K562 (cell line): Measurements from ENCODE around the gene COL4A6. TPM values are rescaled to one million over a fixed set of nuclear protein-coding genes. Genes with fewer than 3 reads are reported as not detected.

Experiments used
- ATAC-seq: fragments of 200-7000 bp; cut with Tn5 transposase; 3 replicates; pipeline ENCODE4 v1.9.1; 2020; ENCODE audit warnings: moderate library complexity
- BruUV-seq: library from RNA; stranded (reverse); fragments of 400-500 nt; replicated peaks from 2 replicates; lab custom pipeline; 2021; lab: Mats Ljungman, UMichigan
- CTCF ChIA-PET: fragments of 300-600 bp; formaldehyde crosslinking; extraction: SDS; loops from one replicate; lab custom pipeline; 2021; ENCODE audit warnings: low intra/inter-chr PET ratio; lab: Yijun Ruan, JAX
- POLR2A ChIA-PET: fragments of 300-600, 350-650 bp; sonication (Branson Sonifier 250); formaldehyde crosslinking; extraction: SDS; loops from one replicate; lab custom pipeline; 2021; ENCODE audit warnings: antibody characterized with exemption, inconsistent platforms; lab: Yijun Ruan, JAX
- DNase-seq, 4 experiments: peaks; one replicate each; pipeline versions ENCODE4 v3.0.0 to v3.0.0-alpha.2; 2011 to 2018; ENCODE audit warnings: low spot score in 3 of 4, mixed read lengths in 3 of 4; ENCODE audit errors: extremely low read depth in 1 of 4
- FAIRE-seq: peaks from 2 replicates; lab custom pipeline; 2011; peaks lifted over from hg19 to GRCh38; lab: Jason Lieb, UNC
- H2AFZ ChIP-seq: 2 replicates; pipeline ENCODE4 v1.6.0; 2011; ENCODE audit warnings: low read depth, low read length, control low read depth, inconsistent platforms
- H3K27ac ChIP-seq: fragments of 200-600 bp; 3 replicates; pipeline ENCODE4 v1.8.0; 2011; ENCODE audit warnings: low read depth, mild to moderate bottlenecking, control low read depth, inconsistent platforms, low read length, moderate library complexity, mixed read lengths; ENCODE audit errors: extremely low read depth
- H3K27me3 ChIP-seq, 2 experiments: fragments of 300-600 bp in 1 of 2; 2 replicates in 1 of 2; 3 replicates in 1 of 2; pipeline versions ENCODE4 v1.6.0 to v1.8.0; 2011; ENCODE audit warnings: inconsistent platforms in 2 of 2, low read length in 2 of 2, mild to moderate bottlenecking in 1 of 2, mixed read lengths in 1 of 2, moderate library complexity in 1 of 2; ENCODE audit not compliant: control insufficient read depth in 2 of 2, insufficient read depth in 2 of 2
- H3K36me3 ChIP-seq: fragments of 300-600 bp; 3 replicates; pipeline ENCODE4 v1.8.0; 2011; ENCODE audit warnings: mild to moderate bottlenecking, low read length, inconsistent platforms; ENCODE audit not compliant: control insufficient read depth, insufficient read depth
- H3K4me1 ChIP-seq, 2 experiments: fragments of 200-600 bp in 1 of 2; replicated peaks in 1 of 2; 2 replicates in 1 of 2; 3 replicates in 1 of 2; pipeline versions ENCODE4 v1.5.1 to v1.8.0; 2011; ENCODE audit warnings: inconsistent platforms in 2 of 2, low read length in 2 of 2, mild to moderate bottlenecking in 1 of 2, mixed read lengths in 1 of 2, moderate library complexity in 1 of 2; ENCODE audit not compliant: control insufficient read depth in 2 of 2, insufficient read depth in 2 of 2
- H3K4me2 ChIP-seq: 2 replicates; pipeline ENCODE4 v1.6.1; 2011; ENCODE audit warnings: low read length, control low read depth, inconsistent platforms, mixed read lengths; ENCODE audit not compliant: insufficient read depth
- H3K4me3 ChIP-seq: fragments of 200-600 bp; sonication (generic), shearing (Covaris generic); 2 replicates; pipeline ENCODE4 v1.5.1; 2016; ENCODE audit warnings: control low read depth, inconsistent platforms
- H3K79me2 ChIP-seq: fragments of 200-600 bp; 3 replicates; pipeline ENCODE4 v1.8.0; 2011; ENCODE audit warnings: low read length, inconsistent platforms; ENCODE audit not compliant: control insufficient read depth, insufficient read depth
- H3K9ac ChIP-seq, 2 experiments: 2 replicates each; pipeline versions ENCODE4 v1.6.0 to v1.6.1; 2011; ENCODE audit warnings: low read depth in 2 of 2, low read length in 2 of 2, control low read depth in 1 of 2, inconsistent platforms in 1 of 2, mild to moderate bottlenecking in 1 of 2, mixed read lengths in 1 of 2; ENCODE audit not compliant: insufficient read depth in 1 of 2
- H3K9me1 ChIP-seq: one replicate; pipeline ENCODE4 v1.6.0; 2011; ENCODE audit warnings: inconsistent platforms, mild to moderate bottlenecking, low read length, moderate library complexity; ENCODE audit not compliant: control insufficient read depth, insufficient read depth
- H3K9me3 ChIP-seq: replicated peaks from 2 replicates; pipeline ENCODE4 v1.5.1; 2011; ENCODE audit warnings: low read depth, low read length, inconsistent platforms; ENCODE audit not compliant: control insufficient read depth, insufficient read depth
- H4K20me1 ChIP-seq: replicated peaks from 2 replicates; pipeline ENCODE4 v1.6.1; 2011; ENCODE audit warnings: low read length, inconsistent platforms, mixed read lengths; ENCODE audit not compliant: control insufficient read depth, insufficient read depth
- CBFA2T3 ChIP-seq: fragments of 450-650 bp; IDR thresholded peaks from 2 replicates; pipeline ENCODE4 v1.6.1; 2017
- CHD4 ChIP-seq: fragments of 200-600 bp; sonication (generic); IDR thresholded peaks from 3 replicates; pipeline ENCODE4 v1.6.1; 2012; ENCODE audit warnings: low read depth, mild to moderate bottlenecking, mixed read lengths, low read length, inconsistent platforms; ENCODE audit not compliant: insufficient read depth, insufficient replicate concordance, poor library complexity, severe bottlenecking
- CREBBP ChIP-seq: IDR thresholded peaks from one replicate; pipeline ENCODE4 v1.6.1; 2012; ENCODE audit warnings: low read depth, mild to moderate bottlenecking, control low read depth, inconsistent platforms, low read length
- HDAC6 ChIP-seq: IDR thresholded peaks from 2 replicates; pipeline ENCODE4 v1.6.1; 2012; ENCODE audit warnings: low read depth, mild to moderate bottlenecking, control low read depth, inconsistent platforms, low read length, moderate library complexity
- HEY1 ChIP-seq: fragments of 250-450 bp; sonication (Bioruptor Pico); IDR thresholded peaks from 2 replicates; pipeline ENCODE4 v1.5.0; 2020; ENCODE audit warnings: mild to moderate bottlenecking, moderate library complexity, borderline replicate concordance
- LCOR ChIP-seq: sonication (generic); formaldehyde crosslinking; IDR thresholded peaks from 2 replicates; pipeline ENCODE4 v1.8.0; 2022; ENCODE audit warnings: mild to moderate bottlenecking, missing genetic modification reagents
- MCM7 ChIP-seq, 2 experiments: fragments of 450-650 bp; IDR thresholded peaks; 2 replicates each; pipeline ENCODE4 v1.6.1; 2016 to 2018
- NBN ChIP-seq: fragments of 450-650 bp; IDR thresholded peaks from 2 replicates; pipeline ENCODE4 v1.6.1; 2016; ENCODE audit warnings: low read depth, mild to moderate bottlenecking
- TAF15 ChIP-seq: fragments of 200-400 bp; formaldehyde crosslinking; IDR thresholded peaks from 2 replicates; pipeline ENCODE4 v1.6.1; 2017; ENCODE audit warnings: mild to moderate bottlenecking, low read depth, low read length, moderate library complexity
- ZBTB34 ChIP-seq: fragments of 250-450 bp; sonication (Bioruptor Pico); IDR thresholded peaks from 2 replicates; pipeline ENCODE4 v1.8.0; 2021; ENCODE audit warnings: mild to moderate bottlenecking, moderate library complexity
- ZC3H8 ChIP-seq: fragments of 450-650 bp; IDR thresholded peaks from 2 replicates; pipeline ENCODE4 v1.6.1; 2017
- ZNF121 ChIP-seq: sonication (generic); formaldehyde crosslinking; conservative IDR thresholded peaks from 2 replicates; pipeline ENCODE4 v1.8.0; 2022; ENCODE audit warnings: missing genetic modification reagents
- whole genome bisulfite sequencing: fragments of 100-300 bp; shearing (Covaris generic); methylation state at CpG from one replicate; pipeline ENCODE4 v1.1.6; 2016; ENCODE audit warnings: low coverage, mixed read lengths; ENCODE audit not compliant: insufficient coverage; ENCODE audit errors: missing lambda C conversion rate; 5-methylcytosine and 5-hydroxymethylcytosine counted together
- in situ Hi-C: fragments of 300-500 bp; cut with MboI; formaldehyde crosslinking; loops from 4 replicates; pipeline ENCODE4 v1.15.0; 2018; ENCODE audit warnings: inconsistent platforms, mixed read lengths
- intact Hi-C: fragments of 100-400 bp; cut with micrococcal nuclease; formaldehyde crosslinking; loops from 2 replicates; pipeline ENCODE4 v1.14.2; 2022
- polyA plus RNA-seq, 8 experiments: library from polyadenylated mRNA; depleted of rRNA in 4 of 8; stranded (reverse) in 5 of 8; unstranded in 3 of 8; fragments of >200 nt; fragmentation: Nextera tagmentation in 2 of 8; fragmentation: Illumina TruSeq in 1 of 8; extraction: Ambion mirVana in 2 of 8; extraction: Trizol in 1 of 8; gene quantifications; 2 replicates each; pipeline versions ENCODE4 v1.2.1 to v1.2.3, GENCODE V29; 2011 to 2014; ENCODE audit warnings: inconsistent platforms in 1 of 8, missing spikeins in 1 of 8
- total RNA-seq, 7 experiments: library from RNA; depleted of rRNA in 6 of 7; stranded (reverse); fragments of >200 nt in 6 of 7; fragmentation: Illumina TruSeq in 2 of 7; extraction: Trizol in 2 of 7; gene quantifications; 2 replicates each; pipeline versions ENCODE4 v1.2.1 to v1.2.3, GENCODE V29; 2011 to 2021; ENCODE audit warnings: low replicate concordance in 1 of 7
- TF ChIP-seq, protein P1 (sequence below): fragments of 250-450 bp; sonication (Bioruptor Pico); IDR thresholded peaks from 2 replicates; pipeline ENCODE4 v1.8.0; 2022; ENCODE audit warnings: inconsistent platforms, mild to moderate bottlenecking, moderate library complexity, borderline replicate concordance
- TF ChIP-seq, protein P2 (sequence below): sonication (generic); formaldehyde crosslinking; IDR thresholded peaks from 2 replicates; pipeline ENCODE4 v1.8.0; 2023; ENCODE audit warnings: mild to moderate bottlenecking, missing genetic modification reagents
- TF ChIP-seq, protein P3 (sequence below): fragments of 250-450 bp; sonication (Bioruptor Pico); IDR thresholded peaks from 2 replicates; pipeline ENCODE4 v1.5.0; 2021; ENCODE audit warnings: mild to moderate bottlenecking, moderate library complexity

COL4A6 gene
- total and polyA plus RNA-seq, 9 of the 15 experiments (the other 6 are each of a cell fraction or from before 2014, with no cell fraction given): 0.02 to 0.05 TPM; not detected in 7

- H3K4me2 ChIP-seq: no peak overlapping the region
- H3K9ac ChIP-seq: no peak overlapping the region
- no peak for TF ChIP-seq LCOR
- TF ChIP-seq ZNF121: no peak
- no peak for TF ChIP-seq NBN
- no peak for TF ChIP-seq ZC3H8
- TF ChIP-seq TAF15: no peak
- no peak for TF ChIP-seq CHD4
- TF ChIP-seq, protein P1, sequence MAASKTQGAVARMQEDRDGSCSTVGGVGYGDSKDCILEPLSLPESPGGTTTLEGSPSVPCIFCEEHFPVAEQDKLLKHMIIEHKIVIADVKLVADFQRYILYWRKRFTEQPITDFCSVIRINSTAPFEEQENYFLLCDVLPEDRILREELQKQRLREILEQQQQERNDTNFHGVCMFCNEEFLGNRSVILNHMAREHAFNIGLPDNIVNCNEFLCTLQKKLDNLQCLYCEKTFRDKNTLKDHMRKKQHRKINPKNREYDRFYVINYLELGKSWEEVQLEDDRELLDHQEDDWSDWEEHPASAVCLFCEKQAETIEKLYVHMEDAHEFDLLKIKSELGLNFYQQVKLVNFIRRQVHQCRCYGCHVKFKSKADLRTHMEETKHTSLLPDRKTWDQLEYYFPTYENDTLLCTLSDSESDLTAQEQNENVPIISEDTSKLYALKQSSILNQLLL: no peak
- TF ChIP-seq, protein P2, sequence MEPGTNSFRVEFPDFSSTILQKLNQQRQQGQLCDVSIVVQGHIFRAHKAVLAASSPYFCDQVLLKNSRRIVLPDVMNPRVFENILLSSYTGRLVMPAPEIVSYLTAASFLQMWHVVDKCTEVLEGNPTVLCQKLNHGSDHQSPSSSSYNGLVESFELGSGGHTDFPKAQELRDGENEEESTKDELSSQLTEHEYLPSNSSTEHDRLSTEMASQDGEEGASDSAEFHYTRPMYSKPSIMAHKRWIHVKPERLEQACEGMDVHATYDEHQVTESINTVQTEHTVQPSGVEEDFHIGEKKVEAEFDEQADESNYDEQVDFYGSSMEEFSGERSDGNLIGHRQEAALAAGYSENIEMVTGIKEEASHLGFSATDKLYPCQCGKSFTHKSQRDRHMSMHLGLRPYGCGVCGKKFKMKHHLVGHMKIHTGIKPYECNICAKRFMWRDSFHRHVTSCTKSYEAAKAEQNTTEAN (CRISPR knock-in tag): no peak
- no peak for TF ChIP-seq HEY1 (CRISPR knock-in tag)
- no peak for TF ChIP-seq ZBTB34 (CRISPR knock-in tag)
- no peak for TF ChIP-seq CBFA2T3
- no peak for TF ChIP-seq MCM7 (IDR thresholded peaks at IDR 0.05)
- TF ChIP-seq CREBBP: no peak
- TF ChIP-seq, protein P3, sequence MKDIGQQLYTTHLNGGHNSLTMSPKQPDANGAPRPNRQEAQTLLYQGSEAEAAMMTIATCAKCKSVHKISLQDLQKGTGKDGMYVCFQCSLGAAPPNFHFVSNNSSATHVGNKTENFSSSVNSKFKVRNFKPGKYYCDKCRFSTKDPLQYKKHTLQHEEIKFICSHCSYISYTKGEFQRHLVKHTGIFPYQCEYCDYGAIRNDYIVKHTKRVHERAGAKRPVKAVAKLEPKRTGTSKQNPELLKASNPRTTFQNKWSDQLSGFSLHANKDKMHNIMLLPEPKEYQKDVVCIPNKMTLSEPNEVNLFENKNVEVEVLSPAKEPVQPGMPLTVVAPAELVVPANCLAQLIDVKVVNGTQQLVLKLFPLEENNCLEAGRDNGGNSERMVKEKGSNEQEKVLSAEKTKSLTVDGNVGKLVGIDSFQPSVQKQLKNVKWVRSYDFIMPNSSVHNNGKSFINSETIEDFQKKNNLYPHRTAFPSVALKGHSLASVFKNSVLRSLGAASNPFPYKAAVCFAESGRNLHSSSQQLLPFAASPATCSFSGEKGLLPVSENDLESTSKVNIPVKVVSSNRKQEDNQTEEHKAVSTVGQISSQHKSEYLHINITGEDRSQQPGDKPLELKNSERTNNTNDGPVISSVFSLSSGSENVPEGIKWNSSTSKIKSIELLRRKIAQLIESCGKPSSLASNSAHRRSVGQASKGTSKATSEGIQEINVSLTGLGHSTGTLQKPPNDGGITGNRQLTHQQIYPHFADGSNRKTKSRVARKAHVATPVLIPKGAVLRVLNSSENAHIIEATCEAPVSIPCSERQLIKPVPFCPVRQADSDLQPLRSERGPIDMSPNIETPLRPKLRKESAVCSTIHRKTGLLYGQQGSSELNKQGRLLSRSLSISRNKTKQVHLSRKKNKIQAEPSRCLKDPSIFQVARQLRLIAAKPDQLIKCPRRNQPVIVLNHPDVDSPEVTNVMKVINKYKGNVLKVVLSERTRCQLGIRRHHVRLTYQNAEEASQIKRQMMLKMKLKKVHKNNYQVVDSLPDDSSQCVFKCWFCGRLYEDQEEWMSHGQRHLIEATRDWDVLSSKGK (CRISPR knock-in tag): no peak
- no peak for TF ChIP-seq HDAC6
- TF ChIP-seq, all 486 proteins: peak for 0
- H3K36me3 ChIP-seq: no peaks in the 10 kb centered on the region
- intact Hi-C loops (no loop called here), in situ Hi-C loops (no loop called here)
- no peak overlapping the region for H3K27ac ChIP-seq
- no peaks in the 10 kb centered on the region for H4K20me1 ChIP-seq
- ChIA-PET CTCF (no interaction called here), POLR2A (no interaction called here)
- H3K9me3 ChIP-seq: no peaks in the 10 kb centered on the region
- DNase-seq: no peak
- 0% methylated on average over 1 of the region's 1 CpG for WGBS
- H3K4me3 ChIP-seq: no peak overlapping the region
- FAIRE-seq: no peak
- no peak overlapping the region for H2AFZ ChIP-seq
- H3K27me3 ChIP-seq: no peaks in the 10 kb centered on the region
- no peaks in the 10 kb centered on the region for H3K9me1 ChIP-seq
- H3K79me2 ChIP-seq: no peaks in the 10 kb centered on the region
- ATAC-seq: no peak
- no TSS peak for BruUV-seq
- H3K4me1 ChIP-seq: no peaks in the 10 kb centered on the region
These were observed 125.3 kb downstream of the COL4A6 start for GRCh38 chrX:108312957-108313356.
